Left lobe of liver (tissue), 2 donors: ENCODE measurements around the gene SLC35G6. TPM values are rescaled to one million over a fixed set of nuclear protein-coding genes. Genes with fewer than 3 reads are reported as not detected.

ENCODE experiments used
- ATAC-seq: fragments of 200-7000 bp; cut with Tn5 transposase; one replicate; pipeline ENCODE4 v1.9.1; 2020; ENCODE audit warnings: mild to moderate bottlenecking, moderate library complexity
- DNase-seq: peaks from one replicate; pipeline ENCODE4 v3.0.0-alpha.2; 2020; ENCODE audit warnings: low spot score
- total RNA-seq: library from RNA; stranded (reverse); gene quantifications from one replicate; pipeline ENCODE4 v1.2.1, GENCODE V29; 2021
- donor health status: DM: no; HTN: no; CAD: no; lungs with moderate emphysema.
- donor health status: DM: no; HTN: yes; CAD: no.

SLC35G6 gene
- total RNA-seq, 1 donor from 2014 or later, result not detected

DNA sequence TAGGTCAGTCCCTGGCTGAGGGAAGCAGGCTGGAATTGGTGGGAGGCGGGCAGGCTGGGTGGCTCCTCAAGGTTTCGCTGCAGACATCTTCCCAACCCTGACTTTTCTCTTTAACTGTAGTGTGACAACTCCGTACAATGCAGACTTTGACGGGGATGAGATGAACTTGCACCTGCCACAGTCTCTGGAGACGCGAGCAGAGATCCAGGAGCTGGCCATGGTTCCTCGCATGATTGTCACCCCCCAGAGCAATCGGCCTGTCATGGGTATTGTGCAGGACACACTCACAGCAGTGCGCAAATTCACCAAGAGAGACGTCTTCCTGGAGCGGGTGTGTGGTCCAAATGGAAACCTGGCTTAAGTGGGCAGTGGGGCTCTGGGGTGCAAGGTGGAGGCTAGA is 17.9 kb downstream of the SLC35G6 start:
- ATAC-seq (no peak), DNase-seq (no peak)

DNA sequence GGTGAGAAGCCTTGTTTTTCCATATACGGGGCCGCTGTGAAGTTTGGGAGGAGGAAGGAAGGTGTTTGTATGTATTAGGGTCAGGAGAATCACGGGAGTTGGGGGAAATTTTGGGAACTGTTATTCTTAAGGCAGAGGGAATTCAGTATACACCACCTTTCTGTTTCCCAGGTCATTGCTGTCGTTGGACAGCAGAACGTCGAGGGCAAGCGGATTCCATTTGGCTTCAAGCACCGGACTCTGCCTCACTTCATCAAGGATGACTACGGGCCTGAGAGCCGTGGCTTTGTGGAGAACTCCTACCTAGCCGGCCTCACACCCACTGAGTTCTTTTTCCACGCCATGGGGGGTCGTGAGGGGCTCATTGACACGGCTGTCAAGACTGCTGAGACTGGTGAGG is 20.5 kb downstream of the SLC35G6 start:
- DNase-seq (no peak), ATAC-seq (no peak)

DNA sequence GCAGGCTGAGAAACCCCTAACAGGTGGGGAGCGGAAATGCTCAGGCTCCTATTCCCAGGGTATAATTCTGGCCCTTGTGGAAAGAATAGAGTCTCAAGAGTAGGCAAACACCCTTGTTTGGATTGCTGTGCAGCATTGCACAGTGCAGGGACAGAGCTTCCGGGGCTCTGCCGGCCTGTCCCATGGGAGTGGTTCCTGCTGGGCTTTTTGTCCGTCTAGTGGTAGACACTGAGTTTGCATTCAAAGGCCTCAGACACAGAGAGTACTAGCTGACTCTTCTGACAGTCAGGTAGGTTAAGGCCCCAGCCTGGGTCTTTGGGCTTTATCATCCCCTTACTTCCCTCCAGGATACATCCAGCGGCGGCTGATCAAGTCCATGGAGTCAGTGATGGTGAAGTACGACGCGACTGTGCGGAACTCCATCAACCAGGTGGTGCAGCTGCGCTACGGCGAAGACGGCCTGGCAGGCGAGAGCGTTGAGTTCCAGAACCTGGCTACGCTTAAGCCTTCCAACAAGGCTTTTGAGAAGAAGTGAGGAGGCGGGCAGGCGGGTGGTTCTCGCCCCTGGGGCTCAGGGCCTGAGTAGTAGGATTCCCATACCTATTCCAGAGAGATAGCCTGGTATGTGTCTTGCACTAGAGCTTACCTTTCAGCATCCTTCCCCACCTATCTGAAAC is 21.1 kb downstream of the SLC35G6 start:
- DNase-seq, result no peak
- ATAC-seq, result peak; percentile 14

DNA sequence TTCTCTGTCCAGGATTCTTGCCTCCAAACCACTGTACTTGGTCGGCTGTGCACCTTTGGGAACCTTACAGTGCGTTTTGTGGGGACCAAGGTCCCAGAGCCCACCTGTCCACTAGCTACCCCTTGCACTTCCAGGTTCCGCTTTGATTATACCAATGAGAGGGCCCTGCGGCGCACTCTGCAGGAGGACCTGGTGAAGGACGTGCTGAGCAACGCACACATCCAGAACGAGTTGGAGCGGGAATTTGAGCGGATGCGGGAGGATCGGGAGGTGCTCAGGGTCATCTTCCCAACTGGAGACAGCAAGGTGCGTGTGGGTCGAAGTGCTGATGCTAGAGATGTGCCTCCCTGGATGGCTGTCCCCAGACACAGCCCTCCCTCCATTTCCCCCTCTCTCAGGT is 21.7 kb downstream of the SLC35G6 start:
- no peak for DNase-seq
- ATAC-seq, result peak; percentile 43

DNA sequence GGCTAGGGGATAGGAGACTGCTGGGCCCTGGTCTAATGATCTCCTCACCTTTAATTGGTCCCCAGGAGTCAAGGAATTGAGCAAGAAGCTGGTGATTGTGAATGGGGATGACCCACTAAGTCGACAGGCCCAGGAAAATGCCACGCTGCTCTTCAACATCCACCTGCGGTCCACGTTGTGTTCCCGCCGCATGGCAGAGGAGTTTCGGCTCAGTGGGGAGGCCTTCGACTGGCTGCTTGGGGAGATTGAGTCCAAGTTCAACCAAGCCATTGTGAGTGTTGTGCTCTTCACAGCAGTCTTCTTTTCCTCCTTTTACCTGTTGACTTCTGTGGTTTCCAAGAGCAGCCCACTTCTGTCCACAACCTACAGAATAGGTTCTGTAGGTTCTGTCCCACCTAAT is 22.3 kb downstream of the SLC35G6 start:
- DNase-seq (no peak), ATAC-seq (no peak)

- DNase-seq (no peak), ATAC-seq (no peak)
These were observed 26.9 kb downstream of the SLC35G6 start for GRCh38 chr17:7508145-7508544.

- DNase-seq (no peak), ATAC-seq (no peak)
These were observed 27.6 kb downstream of the SLC35G6 start for GRCh38 chr17:7508846-7509245.

DNA sequence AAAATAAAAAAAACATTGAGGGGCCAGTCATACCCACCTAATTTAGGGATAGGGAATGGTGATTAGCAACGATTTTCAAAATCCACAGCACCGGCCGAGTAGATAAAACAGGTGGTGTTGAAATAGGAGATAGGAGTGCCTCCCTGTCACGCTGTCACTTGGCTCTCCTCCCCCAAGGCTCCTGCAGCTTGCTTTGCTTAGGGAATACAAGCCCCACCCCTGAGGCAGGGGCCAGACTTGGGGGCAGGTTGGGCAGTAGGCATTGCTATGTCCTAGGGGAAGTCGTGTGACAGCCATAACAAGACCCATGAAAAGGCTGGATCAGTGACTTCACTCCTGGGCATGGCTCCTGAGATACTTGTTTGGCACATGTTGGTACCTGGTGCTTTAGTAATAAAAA is 28.7 kb downstream of the SLC35G6 start:
- DNase-seq, result no peak
- no peak for ATAC-seq

DNA sequence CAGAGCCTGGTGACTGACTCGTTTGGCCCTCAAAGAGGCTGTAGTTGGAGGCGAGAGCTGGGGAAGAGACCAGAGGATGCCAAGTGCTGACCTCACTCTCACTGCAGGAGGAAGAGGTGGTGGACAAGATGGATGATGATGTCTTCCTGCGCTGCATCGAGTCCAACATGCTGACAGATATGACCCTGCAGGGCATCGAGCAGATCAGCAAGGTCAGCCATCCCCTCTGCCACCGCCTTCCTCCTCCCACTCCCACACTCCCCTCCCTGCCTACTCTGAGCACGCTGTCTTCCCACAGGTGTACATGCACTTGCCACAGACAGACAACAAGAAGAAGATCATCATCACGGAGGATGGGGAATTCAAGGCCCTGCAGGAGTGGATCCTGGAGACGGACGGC is 29.9 kb downstream of the SLC35G6 start:
- no peak for DNase-seq
- ATAC-seq, result no peak

DNA sequence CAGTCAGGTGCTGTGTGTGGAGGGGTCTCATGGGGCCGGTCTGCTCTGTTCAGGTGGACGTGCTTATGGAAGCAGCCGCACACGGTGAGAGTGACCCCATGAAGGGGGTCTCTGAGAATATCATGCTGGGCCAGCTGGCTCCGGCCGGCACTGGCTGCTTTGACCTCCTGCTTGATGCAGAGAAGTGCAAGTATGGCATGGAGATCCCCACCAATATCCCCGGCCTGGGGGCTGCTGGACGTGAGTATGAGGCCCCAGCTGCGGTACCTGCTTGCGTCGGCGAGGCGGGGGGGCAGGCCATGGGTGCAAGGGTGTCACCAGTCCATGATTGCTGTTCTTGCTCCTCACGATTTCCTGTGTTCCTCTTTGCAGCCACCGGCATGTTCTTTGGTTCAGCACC is 30.9 kb downstream of the SLC35G6 start:
- DNase-seq (no peak), ATAC-seq (no peak)

DNA sequence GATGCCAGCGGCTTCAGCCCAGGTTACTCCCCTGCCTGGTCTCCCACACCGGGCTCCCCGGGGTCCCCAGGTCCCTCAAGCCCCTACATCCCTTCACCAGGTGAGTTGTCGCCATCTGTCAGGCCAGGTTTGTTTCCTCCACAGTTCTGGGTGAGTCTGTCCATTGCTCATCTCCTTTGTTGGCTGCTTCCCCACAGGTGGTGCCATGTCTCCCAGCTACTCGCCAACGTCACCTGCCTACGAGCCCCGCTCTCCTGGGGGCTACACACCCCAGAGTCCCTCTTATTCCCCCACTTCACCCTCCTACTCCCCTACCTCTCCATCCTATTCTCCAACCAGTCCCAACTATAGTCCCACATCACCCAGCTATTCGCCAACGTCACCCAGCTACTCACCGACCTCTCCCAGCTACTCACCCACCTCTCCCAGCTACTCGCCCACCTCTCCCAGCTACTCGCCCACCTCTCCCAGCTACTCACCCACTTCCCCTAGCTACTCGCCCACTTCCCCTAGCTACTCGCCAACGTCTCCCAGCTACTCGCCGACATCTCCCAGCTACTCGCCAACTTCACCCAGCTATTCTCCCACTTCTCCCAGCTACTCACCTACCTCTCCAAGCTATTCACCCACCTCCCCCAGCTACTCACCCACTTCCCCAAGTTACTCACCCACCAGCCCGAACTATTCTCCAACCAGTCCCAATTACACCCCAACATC is 31.7 kb downstream of the SLC35G6 start:
- ATAC-seq, result no peak
- DNase-seq, result no peak

GRCh38 chr17:7513850-7514419 is 32.7 kb downstream of the SLC35G6 start:
- no peak for ATAC-seq
- no peak for DNase-seq

DNA sequence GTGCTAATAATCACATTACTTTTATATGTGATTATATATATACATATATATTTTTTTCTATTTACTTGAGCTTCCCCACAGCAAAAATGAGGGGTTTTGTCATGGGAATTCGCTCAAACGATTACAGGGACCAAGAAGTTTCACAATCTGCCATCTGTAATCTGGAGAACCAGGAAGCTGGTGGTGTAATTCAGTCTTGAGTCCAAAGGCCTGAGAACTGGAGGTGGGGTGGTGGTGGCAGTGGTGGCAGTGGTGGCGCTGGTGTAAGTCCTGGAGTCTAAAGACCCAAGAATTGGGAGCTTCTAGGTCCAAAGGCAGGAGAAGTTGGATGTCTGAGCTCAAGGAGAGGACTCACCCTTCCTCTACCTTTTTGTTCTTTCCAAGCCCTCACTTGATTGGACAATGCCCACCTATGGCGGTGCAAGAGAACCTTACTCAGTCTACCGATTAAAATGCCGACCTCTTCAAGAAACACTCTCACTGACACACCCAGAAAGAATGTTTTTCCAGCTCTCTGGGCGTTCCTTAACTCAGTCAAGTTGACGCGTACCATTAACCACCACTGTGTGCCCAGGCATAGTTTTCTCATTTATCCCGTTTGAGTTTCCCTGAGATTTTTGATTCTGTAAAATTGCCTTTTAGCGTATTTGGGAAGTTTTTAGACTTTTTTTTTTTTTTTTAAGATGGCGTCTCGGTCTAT is 34.8 kb downstream of the SLC35G6 start:
- DNase-seq, result no peak
- ATAC-seq, result peak; percentile 52

DNA sequence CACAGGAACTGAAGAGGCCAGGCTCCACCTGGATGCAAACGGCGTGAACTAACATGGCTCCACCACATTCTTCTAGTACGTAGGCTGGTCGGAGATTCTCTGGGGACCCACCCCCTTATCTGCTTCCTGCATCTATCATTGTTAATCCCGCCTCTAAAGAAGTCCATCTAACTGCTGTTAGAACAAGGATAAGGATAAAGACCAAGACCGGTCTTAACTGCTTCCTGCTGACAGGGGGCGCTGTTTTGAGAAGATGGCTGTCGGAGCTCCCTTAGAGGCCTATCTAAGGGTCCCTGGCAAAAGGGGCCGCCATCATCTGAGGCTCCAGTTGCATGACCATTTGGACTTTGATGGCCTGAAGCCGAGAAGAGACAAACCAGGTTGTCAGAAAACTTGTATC is 41.8 kb downstream of the SLC35G6 start:
- no peak for ATAC-seq
- DNase-seq, result no peak

- DNase-seq, result no peak
- ATAC-seq, result no peak
These were observed 47.6 kb downstream of the SLC35G6 start for GRCh38 chr17:7528842-7529241.

GRCh38 chr17:7530023-7530900 is 49.0 kb downstream of the SLC35G6 start:
- no peak for ATAC-seq
- DNase-seq, result no peak

Other genes with a start within 250 kb of the SLC35G6 start
- 10.0 TPM for gene DVL2, start 246.9 kb upstream of the SLC35G6 start, total RNA-seq
- 16.5 TPM for gene PHF23, start 242.0 kb upstream of the SLC35G6 start, total RNA-seq
- 235 TPM for gene GABARAP, start 239.0 kb upstream of the SLC35G6 start, total RNA-seq
- gene CTDNEP1, start 229.7 kb upstream of the SLC35G6 start, total RNA-seq, result 35.1 TPM
- 27.5 TPM for gene ELP5, start 229.2 kb upstream of the SLC35G6 start, total RNA-seq
- gene CLDN7, start 219.0 kb upstream of the SLC35G6 start, total RNA-seq, result 20.5 TPM
- gene SLC2A4, start 199.7 kb upstream of the SLC35G6 start, total RNA-seq, result 0.48 TPM
- gene YBX2, start 186.8 kb upstream of the SLC35G6 start, total RNA-seq, result 0.81 TPM
- gene EIF5A, start 173.8 kb upstream of the SLC35G6 start, total RNA-seq, result 242 TPM
- gene GPS2, start 166.1 kb upstream of the SLC35G6 start, total RNA-seq, result 21.2 TPM
- gene NEURL4, start 152.1 kb upstream of the SLC35G6 start, total RNA-seq, result 17.0 TPM
- gene ACAP1, start 144.9 kb upstream of the SLC35G6 start, total RNA-seq, result 3.4 TPM
- gene KCTD11, start 129.3 kb upstream of the SLC35G6 start, total RNA-seq, result 2.6 TPM
- not detected for gene TMEM95, start 126.3 kb upstream of the SLC35G6 start, total RNA-seq
- 5.2 TPM for gene TNK1, start 100.4 kb upstream of the SLC35G6 start, total RNA-seq
- 7.0 TPM for gene PLSCR3, start 86.9 kb upstream of the SLC35G6 start, total RNA-seq
- 80.1 TPM for gene TMEM256, start 77.3 kb upstream of the SLC35G6 start, total RNA-seq
- gene NLGN2, start 73.6 kb upstream of the SLC35G6 start, total RNA-seq, result 3.9 TPM
- gene SPEM1, start 61.1 kb upstream of the SLC35G6 start, total RNA-seq, result not detected
- not detected for gene SPEM2, start 55.8 kb upstream of the SLC35G6 start, total RNA-seq
- gene SPEM3, start 52.6 kb upstream of the SLC35G6 start, total RNA-seq, result not detected
- 4.0 TPM for gene TMEM102, start 46.0 kb upstream of the SLC35G6 start, total RNA-seq
- 0.86 TPM for gene FGF11, start 41.9 kb upstream of the SLC35G6 start, total RNA-seq
- 10.9 TPM for gene CHRNB1, start 36.4 kb upstream of the SLC35G6 start, total RNA-seq
- gene ZBTB4, start 1.8 kb upstream of the SLC35G6 start, total RNA-seq, result 7.9 TPM
- gene POLR2A, start 2.9 kb downstream of the SLC35G6 start, total RNA-seq, result 55.9 TPM
- gene TNFSF12, start 67.6 kb downstream of the SLC35G6 start, total RNA-seq, result 9.3 TPM
- gene TNFSF13, start 77.3 kb downstream of the SLC35G6 start, total RNA-seq, result 5.9 TPM
- 14.1 TPM for gene SENP3, start 80.5 kb downstream of the SLC35G6 start, total RNA-seq
- 44.2 TPM for gene CD68, start 98.2 kb downstream of the SLC35G6 start, total RNA-seq
- gene MPDU1, start 102.4 kb downstream of the SLC35G6 start, total RNA-seq, result 49.4 TPM
- 0.20 TPM for gene SOX15, start 108.6 kb downstream of the SLC35G6 start, total RNA-seq
- gene FXR2, start 133.5 kb downstream of the SLC35G6 start, total RNA-seq, result 19.0 TPM
- 100 TPM for gene SAT2, start 146.4 kb downstream of the SLC35G6 start, total RNA-seq
- 4.6 TPM for gene SHBG, start 148.7 kb downstream of the SLC35G6 start, total RNA-seq
- 1.3 TPM for gene ATP1B2, start 169.5 kb downstream of the SLC35G6 start, total RNA-seq
- 13.6 TPM for gene TP53, start 206.0 kb downstream of the SLC35G6 start, total RNA-seq
- gene WRAP53, start 207.0 kb downstream of the SLC35G6 start, total RNA-seq, result 4.9 TPM
- 0.63 TPM for gene EFNB3, start 223.8 kb downstream of the SLC35G6 start, total RNA-seq
- 0.15 TPM for gene DNAH2, start 236.3 kb downstream of the SLC35G6 start, total RNA-seq